NCI-H748 (cell line): ENCODE results near the gene IER3.
"Not testable (repeated sequence)": the region's sequence is repeated elsewhere in the genome, so short reads cannot be mapped to it uniquely, and the experiment has no call there.

Experiments used
- DNase-seq: peaks from one replicate; lab custom pipeline; 2025; ENCODE audit not compliant: unreplicated experiment; lab: John Stamatoyannopoulos, UW

Gene IER3

DNA sequence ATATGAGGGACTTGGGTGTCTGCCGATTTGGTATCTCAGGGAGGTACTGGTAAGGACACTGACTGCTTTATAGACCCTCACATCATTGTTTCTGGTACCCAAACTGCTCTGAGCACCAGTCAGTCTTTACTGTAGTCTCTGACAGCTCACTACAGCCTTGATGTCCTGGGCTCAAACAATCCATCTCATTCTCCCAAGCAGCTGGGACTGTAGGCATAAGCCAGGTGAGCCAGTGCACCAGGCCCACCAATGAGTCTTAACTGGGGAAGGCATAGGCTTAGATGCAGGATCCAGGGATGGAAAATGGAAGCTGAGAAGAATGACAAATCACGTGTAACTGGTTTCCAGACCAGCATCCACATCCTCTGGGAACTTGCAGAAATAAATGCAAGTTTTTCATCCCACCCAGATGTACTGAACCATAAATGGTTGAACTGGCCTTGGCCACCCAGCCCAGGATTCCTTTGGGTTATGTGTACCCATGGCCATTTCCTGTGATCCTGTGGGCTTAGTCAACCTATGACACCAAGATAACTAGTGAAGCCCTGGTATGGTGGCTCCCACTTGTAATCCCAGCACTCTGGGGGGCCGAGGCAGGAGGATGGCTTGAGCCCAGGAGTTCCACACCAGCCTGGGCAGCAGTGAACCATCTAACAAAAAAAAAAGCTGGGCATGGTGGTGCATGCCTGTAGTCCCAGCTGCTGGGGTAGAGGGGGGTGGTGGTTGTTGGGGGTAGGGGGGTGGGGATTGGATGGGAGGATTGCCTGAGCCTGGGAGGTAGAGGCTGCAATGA lies 18.4 kb downstream of the IER3 start:
- DNase-seq = peak; percentile 41

- DNase-seq = no peak
Measured at GRCh38 chr6:30724906-30725667, 19.3 kb downstream of the IER3 start.

GRCh38 chr6:30723843-30724741 lies 20.3 kb downstream of the IER3 start:
- not testable (repeated sequence) for DNase-seq

GRCh38 chr6:30723159-30723842 lies 21.0 kb downstream of the IER3 start:
- not testable (repeated sequence) for DNase-seq

DNA sequence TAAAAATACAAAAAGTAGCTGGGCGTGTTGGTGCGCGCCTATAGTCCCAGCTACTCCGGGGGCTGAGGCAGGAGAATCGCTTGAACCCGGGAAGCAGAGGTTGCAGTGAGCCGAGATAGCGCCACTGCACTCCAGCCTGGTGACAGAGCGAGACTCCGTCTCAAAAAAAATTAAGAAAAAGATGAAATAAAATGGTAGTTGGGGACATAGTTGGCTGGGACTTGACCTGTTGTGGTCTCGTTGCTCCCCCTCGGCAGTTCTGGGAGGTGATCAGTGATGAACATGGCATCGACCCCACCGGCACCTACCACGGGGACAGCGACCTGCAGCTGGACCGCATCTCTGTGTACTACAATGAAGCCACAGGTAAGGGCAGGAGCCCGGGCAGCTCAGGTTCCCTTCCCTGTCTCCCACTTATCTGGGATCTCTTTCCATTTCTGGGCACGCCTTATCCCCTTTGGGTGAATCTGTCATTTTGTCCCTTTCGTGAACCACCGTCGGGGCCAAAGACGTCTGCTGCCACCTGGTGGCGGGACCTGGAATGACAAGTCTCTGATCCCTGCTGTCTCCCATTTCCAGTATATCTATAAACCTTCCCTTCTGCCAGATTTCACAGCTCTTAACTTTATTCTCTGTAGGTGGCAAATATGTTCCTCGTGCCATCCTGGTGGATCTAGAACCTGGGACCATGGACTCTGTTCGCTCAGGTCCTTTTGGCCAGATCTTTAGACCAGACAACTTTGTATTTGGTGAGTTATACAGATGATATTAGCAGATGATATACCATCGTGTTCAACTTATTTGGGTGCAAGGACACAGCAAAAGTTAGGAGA lies 21.9 kb downstream of the IER3 start:
- peak; percentile 84 for DNase-seq

DNA sequence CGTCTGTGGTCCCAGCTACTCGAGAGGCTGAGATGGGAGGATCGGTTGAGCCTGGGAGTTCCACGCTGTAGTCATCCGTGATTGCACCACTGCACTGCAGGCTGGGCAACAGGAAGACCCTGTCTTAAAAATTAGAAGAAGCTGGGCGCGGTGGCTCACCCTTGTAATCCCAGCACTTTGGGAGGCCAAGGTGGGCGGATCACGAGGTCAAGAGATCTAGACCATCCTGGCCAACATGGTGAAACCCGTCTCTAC lies 22.4 kb downstream of the IER3 start:
- not testable (repeated sequence) for DNase-seq

DNA sequence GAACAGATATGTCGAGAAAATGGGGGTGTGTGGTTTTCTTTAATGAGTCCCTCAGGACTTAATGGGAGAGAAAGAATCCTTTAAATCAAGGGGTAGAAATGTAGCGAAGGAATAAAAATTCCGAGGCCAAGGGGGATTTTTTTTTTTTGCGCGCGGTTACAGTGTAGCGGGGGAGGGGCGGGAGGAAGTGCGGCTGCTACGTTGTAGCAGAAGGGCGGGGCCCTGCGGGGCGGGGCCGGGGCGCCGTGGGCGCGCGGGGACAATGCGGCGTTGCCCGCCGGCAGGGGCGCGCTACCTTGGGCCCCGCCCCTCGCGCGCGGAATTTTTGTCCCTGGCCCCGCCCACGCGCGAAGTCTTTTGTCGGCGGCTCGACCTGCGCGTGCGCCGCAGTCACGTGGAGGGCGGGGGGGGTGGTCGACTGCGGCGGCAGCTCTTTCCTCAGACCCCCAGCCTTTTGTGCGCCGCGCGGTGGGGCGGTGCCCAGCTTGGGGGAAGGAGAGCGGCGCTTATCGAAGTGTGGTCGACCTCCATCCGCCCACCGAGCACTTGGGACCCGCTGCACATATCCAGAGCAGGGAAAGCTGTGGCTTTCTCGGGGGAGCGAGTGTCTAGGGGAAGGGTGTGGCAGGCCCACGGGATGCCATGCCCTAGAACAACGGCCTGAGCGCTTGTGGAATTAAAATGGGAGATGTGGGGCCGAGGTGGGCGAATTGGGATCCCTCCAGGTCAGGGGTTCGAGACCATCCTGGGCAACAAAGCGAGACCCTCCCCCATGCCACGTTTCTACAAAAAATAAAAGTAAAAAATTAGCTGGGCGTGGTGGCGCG lies 22.9 kb downstream of the IER3 start:
- DNase-seq = peak; percentile 95

- DNase-seq = peak; percentile 93
Measured at GRCh38 chr6:30720738-30721197, 23.6 kb downstream of the IER3 start.

DNA sequence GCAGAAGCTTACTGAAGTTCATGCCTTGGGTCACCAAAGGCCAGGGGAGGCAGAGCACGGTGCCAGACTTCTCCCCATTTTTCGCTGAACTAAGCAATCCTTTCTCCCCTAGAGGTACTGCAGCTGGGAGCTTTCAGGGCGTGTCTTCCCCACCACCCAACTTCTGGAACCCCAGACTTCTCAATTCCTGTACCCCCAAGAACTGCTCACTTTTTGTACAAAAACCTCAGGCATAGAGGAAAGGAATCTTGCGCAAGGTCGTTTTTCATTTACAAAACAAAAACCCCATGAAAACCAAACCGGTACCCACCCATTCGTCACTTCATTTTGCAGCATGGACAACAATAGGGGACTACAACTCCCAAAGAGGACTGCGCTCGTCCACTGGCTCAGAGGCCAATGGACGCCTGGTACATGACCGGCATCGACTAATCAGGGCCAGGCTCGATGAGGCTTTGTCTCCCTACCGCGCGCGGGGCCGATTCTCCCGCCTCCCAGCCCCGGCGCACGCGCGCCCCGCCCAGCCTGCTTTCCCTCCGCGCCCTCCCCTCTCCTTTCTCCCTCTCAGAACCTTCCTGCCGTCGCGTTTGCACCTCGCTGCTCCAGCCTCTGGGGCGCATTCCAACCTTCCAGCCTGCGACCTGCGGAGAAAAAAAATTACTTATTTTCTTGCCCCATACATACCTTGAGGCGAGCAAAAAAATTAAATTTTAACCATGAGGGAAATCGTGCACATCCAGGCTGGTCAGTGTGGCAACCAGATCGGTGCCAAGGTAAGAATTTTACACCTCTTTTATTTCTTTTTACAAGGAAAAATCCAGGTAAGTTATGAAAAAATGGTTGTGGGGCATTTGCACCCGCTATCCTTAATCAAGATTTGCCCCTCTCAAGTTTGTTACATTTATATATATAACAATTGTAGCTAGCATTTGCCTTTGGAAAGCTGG lies 24.3 kb downstream of the IER3 start, which contains the start of gene TUBB:
Gene TUBB (plus strand): TSS at position 562 of the 947 bp plus-strand sequence. CDS start 155 bp downstream, at position 717.
- peak; percentile 100 for DNase-seq

DNA sequence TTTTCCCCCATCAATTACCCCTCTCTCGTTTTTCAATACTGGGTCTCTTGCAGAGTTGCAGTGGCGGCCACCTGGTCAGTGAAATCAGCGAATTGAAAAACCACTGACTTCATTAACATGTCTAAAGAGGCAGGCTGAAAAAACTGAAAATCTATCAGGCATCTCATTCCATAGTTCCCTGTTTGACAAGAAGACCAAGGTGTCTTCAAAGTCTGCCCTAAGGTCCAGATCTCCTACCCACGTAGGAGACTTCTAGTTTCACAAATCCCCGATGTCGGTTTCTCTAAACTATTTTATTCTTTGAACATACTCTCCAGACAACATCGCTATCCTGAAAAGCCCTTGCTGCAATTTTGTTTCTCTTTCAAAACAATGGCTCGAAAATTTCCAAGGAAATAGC lies 25.0 kb downstream of the IER3 start:
- DNase-seq = peak; percentile 55

GRCh38 chr6:30717845-30718720 lies 26.3 kb downstream of the IER3 start:
- not testable (repeated sequence) for DNase-seq

- DNase-seq = peak; percentile 100
Measured at GRCh38 chr6:30717129-30717844, 27.1 kb downstream of the IER3 start, which contains the start of gene MDC1. TSS of gene MDC1 (minus strand) at chr6:30717281. CDS start at chr6:30715175, 2,106 bp downstream.

DNA sequence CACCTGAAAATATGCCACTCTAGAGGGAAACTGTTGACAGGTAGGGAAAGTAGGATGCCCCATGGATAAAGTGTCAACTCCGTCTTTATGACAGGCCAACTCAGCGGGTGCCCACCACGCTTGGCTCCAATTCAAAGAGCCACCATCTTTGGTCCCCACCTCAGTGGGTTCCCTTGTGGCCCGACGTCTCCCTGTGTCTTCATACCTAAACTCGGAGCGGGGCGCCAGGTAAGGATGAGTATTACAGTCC lies 27.5 kb downstream of the IER3 start:
- DNase-seq = no peak

DNA sequence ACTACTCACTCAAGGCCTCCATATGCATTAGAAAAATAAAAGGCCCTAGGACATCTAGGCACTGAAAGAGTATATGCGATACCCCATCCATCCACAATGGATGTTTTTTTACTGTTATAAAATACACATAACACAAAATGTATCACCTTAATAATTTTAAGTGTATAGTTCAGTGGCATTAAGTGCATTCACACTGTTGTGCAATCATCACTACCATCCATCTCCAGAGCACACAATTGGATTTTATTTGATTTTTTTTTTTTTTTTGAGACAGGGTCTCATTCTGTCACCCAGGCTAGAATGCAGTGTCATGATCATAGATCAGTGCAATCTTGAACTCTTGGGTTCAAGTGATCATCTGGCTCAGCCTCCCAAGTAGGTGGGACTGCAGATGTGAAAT lies 30.1 kb downstream of the IER3 start:
- no peak for DNase-seq

DNA sequence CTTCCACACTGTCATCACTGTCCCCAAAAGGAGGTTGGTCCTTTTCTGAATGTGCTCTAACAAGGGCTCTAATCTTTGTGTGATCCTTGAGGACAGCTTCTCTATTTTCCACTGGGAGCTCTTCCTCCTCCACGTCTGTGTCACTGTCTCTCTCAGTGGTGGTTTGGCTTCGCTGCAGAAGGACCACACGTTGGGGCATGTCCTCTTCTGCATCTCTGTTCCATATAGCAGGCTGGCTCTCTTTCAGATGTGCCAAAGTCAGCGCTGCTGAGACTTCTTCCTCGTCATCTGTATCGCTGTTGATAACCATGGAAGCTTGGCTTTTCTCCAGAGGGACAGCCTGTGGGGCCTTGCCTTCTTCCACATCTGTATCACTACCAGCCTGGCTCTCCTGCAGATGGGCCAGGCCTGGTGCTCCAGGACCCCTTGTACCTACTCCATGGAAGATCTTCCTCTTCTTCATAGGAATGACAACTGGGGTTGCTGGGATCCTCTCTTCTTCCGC lies 31.9 kb downstream of the IER3 start:
- DNase-seq = no peak

DNA sequence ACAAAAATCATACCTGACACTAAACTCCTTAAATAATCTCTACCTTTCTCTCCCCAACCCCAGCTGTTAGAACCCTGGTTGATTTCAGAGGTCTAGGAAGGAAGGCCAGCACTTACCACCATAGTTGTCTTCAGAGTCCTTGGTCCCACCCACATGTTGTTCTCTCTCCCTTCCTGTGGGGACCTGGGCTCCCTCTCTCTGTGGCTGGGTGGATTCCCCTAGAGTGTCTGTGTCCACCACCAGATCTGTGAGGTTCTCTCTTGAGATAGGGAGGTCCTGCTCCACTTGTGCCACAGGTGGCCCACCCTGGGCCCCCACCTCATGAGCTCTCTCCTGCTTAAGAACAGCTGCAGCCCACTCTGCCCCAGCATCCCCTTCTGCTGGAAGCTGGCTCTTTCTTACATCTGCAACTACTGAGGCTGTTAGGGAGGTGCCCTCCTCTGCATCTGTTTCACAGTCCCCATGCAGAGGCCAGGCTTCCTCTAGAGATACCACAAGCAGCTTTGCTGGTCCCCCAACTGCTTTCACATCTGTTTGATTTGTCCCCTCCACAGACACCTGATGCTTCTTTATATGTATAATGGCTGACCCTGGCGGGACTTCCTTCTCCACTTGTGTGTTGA lies 32.5 kb downstream of the IER3 start:
- no peak for DNase-seq
